ENCODE measurements around the gene SERINC2.

- no peak for TF ChIP-seq CTCF (conservative IDR thresholded peaks at IDR 0.05 in 1 of 2, IDR thresholded peaks at IDR 0.05 in 1 of 2; ENCODE audit: low read depth in 1 of 2, low read length in 2 of 2)
- no peak for TF ChIP-seq EZH2 (IDR thresholded peaks at IDR 0.05; ENCODE audit: low read length, missing control alignments)
These were observed 2.1 kb upstream of the SERINC2 start for GRCh38 chr1:31410871-31411270.
